K562 (cell line): Measurements from ENCODE around the gene TMED6. TPM values are rescaled to one million over a fixed set of nuclear protein-coding genes. Genes with fewer than 3 reads are reported as not detected.

Source experiments
- ARNT ChIP-seq, 2 experiments: fragments of 450-650 bp; IDR thresholded peaks; 2 replicates each; pipeline ENCODE4 v1.6.1; 2016; ENCODE audit warnings: mild to moderate bottlenecking in 1 of 2
- CCAR2 ChIP-seq: fragments of 200-400 bp; formaldehyde crosslinking; IDR thresholded peaks from 2 replicates; pipeline ENCODE4 v1.6.1; 2017; ENCODE audit warnings: mild to moderate bottlenecking, low read depth, low read length
- IFI16 ChIP-seq: fragments of 250-450 bp; sonication (Bioruptor Pico); IDR thresholded peaks from 2 replicates; pipeline ENCODE4 v2.1.2; 2022; ENCODE audit warnings: mild to moderate bottlenecking, inconsistent platforms
- POLR3G ChIP-seq: IDR thresholded peaks from 2 replicates; pipeline ENCODE4 v1.6.1; 2011; ENCODE audit not compliant: insufficient read length, insufficient replicate concordance; ENCODE audit errors: extremely low read depth
- RBBP5 ChIP-seq: fragments of 200-600 bp; sonication (generic); IDR thresholded peaks from 2 replicates; pipeline ENCODE4 v1.6.1; 2012; ENCODE audit warnings: borderline replicate concordance, mild to moderate bottlenecking, low read length, control low read depth, inconsistent platforms; ENCODE audit not compliant: insufficient read depth, poor library complexity, severe bottlenecking
- RERE ChIP-seq: sonication (generic); formaldehyde crosslinking; IDR thresholded peaks from 2 replicates; pipeline ENCODE4 v1.8.0; 2023; ENCODE audit warnings: missing genetic modification reagents, mild to moderate bottlenecking, borderline replicate concordance
- ZNF354B ChIP-seq: fragments of 250-450 bp; sonication (Bioruptor Pico); IDR thresholded peaks from 2 replicates; pipeline ENCODE4 v1.4.0; 2020
- polyA plus RNA-seq, 8 experiments: library from polyadenylated mRNA; depleted of rRNA in 4 of 8; stranded (reverse) in 5 of 8; unstranded in 3 of 8; fragments of >200 nt; fragmentation: Nextera tagmentation in 2 of 8; fragmentation: Illumina TruSeq in 1 of 8; extraction: Ambion mirVana in 2 of 8; extraction: Trizol in 1 of 8; gene quantifications; 2 replicates each; pipeline versions ENCODE4 v1.2.1 to v1.2.3, GENCODE V29; 2011 to 2014; ENCODE audit warnings: inconsistent platforms in 1 of 8, missing spikeins in 1 of 8
- total RNA-seq, 7 experiments: library from RNA; depleted of rRNA in 6 of 7; stranded (reverse); fragments of >200 nt in 6 of 7; fragmentation: Illumina TruSeq in 2 of 7; extraction: Trizol in 2 of 7; gene quantifications; 2 replicates each; pipeline versions ENCODE4 v1.2.1 to v1.2.3, GENCODE V29; 2011 to 2021; ENCODE audit warnings: low replicate concordance in 1 of 7
- TF ChIP-seq, protein P1 (sequence below): fragments of 250-450 bp; sonication (Bioruptor Pico); IDR thresholded peaks from 2 replicates; pipeline ENCODE4 v1.4.0; 2020; ENCODE audit warnings: borderline replicate concordance
- TF ChIP-seq, protein P2 (sequence below): sonication (generic); formaldehyde crosslinking; IDR thresholded peaks from 2 replicates; pipeline ENCODE4 v1.8.1; 2023; ENCODE audit warnings: missing genetic modification reagents, mild to moderate bottlenecking, borderline replicate concordance
- TF ChIP-seq, protein P3 (sequence below): fragments of 250-450 bp; sonication (Bioruptor Pico); IDR thresholded peaks from 2 replicates; pipeline ENCODE4 v1.8.0; 2021; ENCODE audit warnings: mild to moderate bottlenecking, moderate library complexity

TMED6 gene
- total and polyA plus RNA-seq, 9 of the 15 experiments (the other 6 are each of a cell fraction or from before 2014, with no cell fraction given) = 0.14 to 0.45 (median 0.25) TPM; not detected in 2

- TF ChIP-seq RBBP5 = peak; percentile 96
- TF ChIP-seq, protein P1, sequence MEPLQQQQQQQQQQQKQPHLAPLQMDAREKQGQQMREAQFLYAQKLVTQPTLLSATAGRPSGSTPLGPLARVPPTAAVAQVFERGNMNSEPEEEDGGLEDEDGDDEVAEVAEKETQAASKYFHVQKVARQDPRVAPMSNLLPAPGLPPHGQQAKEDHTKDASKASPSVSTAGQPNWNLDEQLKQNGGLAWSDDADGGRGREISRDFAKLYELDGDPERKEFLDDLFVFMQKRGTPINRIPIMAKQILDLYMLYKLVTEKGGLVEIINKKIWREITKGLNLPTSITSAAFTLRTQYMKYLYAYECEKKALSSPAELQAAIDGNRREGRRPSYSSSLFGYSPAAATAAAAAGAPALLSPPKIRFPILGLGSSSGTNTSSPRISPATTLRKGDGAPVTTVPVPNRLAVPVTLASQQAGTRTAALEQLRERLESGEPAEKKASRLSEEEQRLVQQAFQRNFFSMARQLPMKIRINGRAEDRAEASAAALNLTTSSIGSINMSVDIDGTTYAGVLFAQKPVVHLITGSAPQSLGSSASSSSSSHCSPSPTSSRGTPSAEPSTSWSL = no peak
- TF ChIP-seq RERE = no peak
- no peak for TF ChIP-seq IFI16 (CRISPR knock-in tag)
- no peak for TF ChIP-seq POLR3G
- TF ChIP-seq, protein P2, sequence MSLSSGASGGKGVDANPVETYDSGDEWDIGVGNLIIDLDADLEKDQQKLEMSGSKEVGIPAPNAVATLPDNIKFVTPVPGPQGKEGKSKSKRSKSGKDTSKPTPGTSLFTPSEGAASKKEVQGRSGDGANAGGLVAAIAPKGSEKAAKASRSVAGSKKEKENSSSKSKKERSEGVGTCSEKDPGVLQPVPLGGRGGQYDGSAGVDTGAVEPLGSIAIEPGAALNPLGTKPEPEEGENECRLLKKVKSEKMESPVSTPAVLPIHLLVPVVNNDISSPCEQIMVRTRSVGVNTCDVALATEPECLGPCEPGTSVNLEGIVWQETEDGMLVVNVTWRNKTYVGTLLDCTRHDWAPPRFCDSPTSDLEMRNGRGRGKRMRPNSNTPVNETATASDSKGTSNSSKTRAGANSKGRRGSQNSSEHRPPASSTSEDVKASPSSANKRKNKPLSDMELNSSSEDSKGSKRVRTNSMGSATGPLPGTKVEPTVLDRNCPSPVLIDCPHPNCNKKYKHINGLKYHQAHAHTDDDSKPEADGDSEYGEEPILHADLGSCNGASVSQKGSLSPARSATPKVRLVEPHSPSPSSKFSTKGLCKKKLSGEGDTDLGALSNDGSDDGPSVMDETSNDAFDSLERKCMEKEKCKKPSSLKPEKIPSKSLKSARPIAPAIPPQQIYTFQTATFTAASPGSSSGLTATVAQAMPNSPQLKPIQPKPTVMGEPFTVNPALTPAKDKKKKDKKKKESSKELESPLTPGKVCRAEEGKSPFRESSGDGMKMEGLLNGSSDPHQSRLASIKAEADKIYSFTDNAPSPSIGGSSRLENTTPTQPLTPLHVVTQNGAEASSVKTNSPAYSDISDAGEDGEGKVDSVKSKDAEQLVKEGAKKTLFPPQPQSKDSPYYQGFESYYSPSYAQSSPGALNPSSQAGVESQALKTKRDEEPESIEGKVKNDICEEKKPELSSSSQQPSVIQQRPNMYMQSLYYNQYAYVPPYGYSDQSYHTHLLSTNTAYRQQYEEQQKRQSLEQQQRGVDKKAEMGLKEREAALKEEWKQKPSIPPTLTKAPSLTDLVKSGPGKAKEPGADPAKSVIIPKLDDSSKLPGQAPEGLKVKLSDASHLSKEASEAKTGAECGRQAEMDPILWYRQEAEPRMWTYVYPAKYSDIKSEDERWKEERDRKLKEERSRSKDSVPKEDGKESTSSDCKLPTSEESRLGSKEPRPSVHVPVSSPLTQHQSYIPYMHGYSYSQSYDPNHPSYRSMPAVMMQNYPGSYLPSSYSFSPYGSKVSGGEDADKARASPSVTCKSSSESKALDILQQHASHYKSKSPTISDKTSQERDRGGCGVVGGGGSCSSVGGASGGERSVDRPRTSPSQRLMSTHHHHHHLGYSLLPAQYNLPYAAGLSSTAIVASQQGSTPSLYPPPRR (CRISPR knock-in tag) = no peak
- TF ChIP-seq, protein P3, sequence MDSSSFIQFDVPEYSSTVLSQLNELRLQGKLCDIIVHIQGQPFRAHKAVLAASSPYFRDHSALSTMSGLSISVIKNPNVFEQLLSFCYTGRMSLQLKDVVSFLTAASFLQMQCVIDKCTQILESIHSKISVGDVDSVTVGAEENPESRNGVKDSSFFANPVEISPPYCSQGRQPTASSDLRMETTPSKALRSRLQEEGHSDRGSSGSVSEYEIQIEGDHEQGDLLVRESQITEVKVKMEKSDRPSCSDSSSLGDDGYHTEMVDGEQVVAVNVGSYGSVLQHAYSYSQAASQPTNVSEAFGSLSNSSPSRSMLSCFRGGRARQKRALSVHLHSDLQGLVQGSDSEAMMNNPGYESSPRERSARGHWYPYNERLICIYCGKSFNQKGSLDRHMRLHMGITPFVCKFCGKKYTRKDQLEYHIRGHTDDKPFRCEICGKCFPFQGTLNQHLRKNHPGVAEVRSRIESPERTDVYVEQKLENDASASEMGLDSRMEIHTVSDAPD (CRISPR knock-in tag) = no peak
- no peak for TF ChIP-seq CCAR2
- peak; percentile 61 to 83; a peak in 2 of 4 replicates for TF ChIP-seq ARNT (IDR thresholded peaks at IDR 0.05)
- no peak for TF ChIP-seq ZNF354B (CRISPR knock-in tag)
These were observed 12.1 kb downstream of the TMED6 start, which contains the start of the genes COG8 and NIP7 (continued) for GRCh38 chr16:69339289-69340094.
